NT2/D1 (cell line): ENCODE results near the gene SNW1.

Experiments used
- DNase-seq: peaks from one replicate; pipeline ENCODE4 v3.0.0-alpha.2; 2011; ENCODE audit warnings: low read depth, low spot score
- H3K27me3 ChIP-seq: 2 replicates; pipeline ENCODE4 v1.6.0; 2011; ENCODE audit warnings: mild to moderate bottlenecking; ENCODE audit not compliant: insufficient read length, insufficient read depth
- H3K36me3 ChIP-seq: 2 replicates; pipeline ENCODE4 v1.6.1; 2011; ENCODE audit warnings: mild to moderate bottlenecking, low read length, mixed read lengths; ENCODE audit not compliant: insufficient read depth, insufficient read length
- H3K4me1 ChIP-seq: 2 replicates; pipeline ENCODE4 v1.5.1; 2011; ENCODE audit not compliant: insufficient read depth, insufficient read length
- H3K4me3 ChIP-seq: 2 replicates; pipeline ENCODE4 v1.5.1; 2011; ENCODE audit warnings: low read depth; ENCODE audit not compliant: insufficient read length
- H3K9ac ChIP-seq: 2 replicates; pipeline ENCODE4 v1.6.0; 2011; ENCODE audit warnings: low read depth; ENCODE audit not compliant: insufficient read length
- H3K9me3 ChIP-seq: 2 replicates; pipeline ENCODE4 v1.5.1; 2011; ENCODE audit warnings: mild to moderate bottlenecking, low read length; ENCODE audit not compliant: insufficient read depth
- SUZ12 ChIP-seq: IDR thresholded peaks from 2 replicates; pipeline ENCODE4 v1.6.1; 2011; ENCODE audit not compliant: insufficient read length, insufficient read depth; ENCODE audit errors: extremely low read depth
- YY1 ChIP-seq: IDR thresholded peaks from 2 replicates; pipeline ENCODE4 v1.6.1; 2011; ENCODE audit not compliant: insufficient read length, insufficient read depth
- ZNF274 ChIP-seq: IDR thresholded peaks from 2 replicates; pipeline ENCODE4 v1.6.1; 2011; ENCODE audit warnings: mild to moderate bottlenecking, low read depth, low read length

The SNW1 gene

GRCh38 chr14:77741438-77741837, 19.5 kb downstream of the SNW1 start:
- H3K36me3 ChIP-seq, result peaks cover 45% of the 10 kb centered on the region
- no peaks in the 10 kb centered on the region for H3K27me3 ChIP-seq

GRCh38 chr14:77738559-77739250, 22.3 kb downstream of the SNW1 start:
- Histone ChIP-seq H3K9me3 (no peaks in the 10 kb centered on the region), H3K36me3 (peaks cover 61% of the 10 kb centered on the region), H3K4me1 (no peaks in the 10 kb centered on the region), H3K27me3 (no peaks in the 10 kb centered on the region), H3K4me3 (no peak overlapping the region), H3K9ac (no peak overlapping the region)
- DNase-seq, result no peak
- TF ChIP-seq SUZ12 (no peak), ZNF274 (no peak), YY1 (no peak)

More at GRCh38 chr14:77741438-77741837, 19.5 kb downstream of the SNW1 start:
- H3K4me3 ChIP-seq, result no peak overlapping the region
- H3K9ac ChIP-seq, result no peak overlapping the region
- DNase-seq, result no peak
- TF ChIP-seq ZNF274 (no peak), SUZ12 (no peak), YY1 (no peak)
- H3K4me1 ChIP-seq, result no peaks in the 10 kb centered on the region
- no peaks in the 10 kb centered on the region for H3K9me3 ChIP-seq

GRCh38 chr14:77730976-77731497, 29.9 kb downstream of the SNW1 start:
- DNase-seq, result no peak
- no peaks in the 10 kb centered on the region for H3K4me1 ChIP-seq
- no peaks in the 10 kb centered on the region for H3K9me3 ChIP-seq
- H3K9ac ChIP-seq, result no peak overlapping the region
- TF ChIP-seq YY1 (no peak), ZNF274 (no peak), SUZ12 (no peak)
- no peaks in the 10 kb centered on the region for H3K27me3 ChIP-seq
- peaks cover 82% of the 10 kb centered on the region for H3K36me3 ChIP-seq
- no peak overlapping the region for H3K4me3 ChIP-seq

GRCh38 chr14:77722301-77722700, 38.7 kb downstream of the SNW1 start:
- Histone ChIP-seq H3K36me3 (peaks cover 64% of the 10 kb centered on the region), H3K9me3 (no peaks in the 10 kb centered on the region), H3K4me3 (no peak overlapping the region), H3K9ac (no peak overlapping the region), H3K4me1 (no peaks in the 10 kb centered on the region), H3K27me3 (no peaks in the 10 kb centered on the region)
- no peak for DNase-seq
- no peak for TF ChIP-seq ZNF274

- Histone ChIP-seq H3K27me3 (no peaks in the 10 kb centered on the region), H3K4me3 (no peak overlapping the region), H3K4me1 (no peaks in the 10 kb centered on the region), H3K36me3 (peaks cover 66% of the 10 kb centered on the region), H3K9me3 (no peaks in the 10 kb centered on the region), H3K9ac (no peak overlapping the region)
- DNase-seq, result no peak
- TF ChIP-seq SUZ12, result no peak
- no peak for TF ChIP-seq YY1
- no peak for TF ChIP-seq ZNF274
These were observed 39.5 kb downstream of the SNW1 start for GRCh38 chr14:77721437-77721836.

- TF ChIP-seq YY1 (no peak), SUZ12 (no peak), ZNF274 (no peak)
- peaks cover 66% of the 10 kb centered on the region for H3K36me3 ChIP-seq
- H3K4me3 ChIP-seq, result no peak overlapping the region
These were observed 43.2 kb downstream of the SNW1 start for GRCh38 chr14:77717608-77718305.

GRCh38 chr14:77714926-77715325, 46.0 kb downstream of the SNW1 start:
- no peak for TF ChIP-seq YY1
- TF ChIP-seq ZNF274, result no peak
- peaks cover 77% of the 10 kb centered on the region for H3K36me3 ChIP-seq
- H3K4me1 ChIP-seq, result no peaks in the 10 kb centered on the region
- no peaks in the 10 kb centered on the region for H3K27me3 ChIP-seq
- H3K9me3 ChIP-seq, result no peaks in the 10 kb centered on the region
- no peak for DNase-seq
- no peak overlapping the region for H3K9ac ChIP-seq
- no peak overlapping the region for H3K4me3 ChIP-seq

More at GRCh38 chr14:77717608-77718305, 43.2 kb downstream of the SNW1 start:
- H3K9me3 ChIP-seq, result no peaks in the 10 kb centered on the region
- H3K27me3 ChIP-seq, result no peaks in the 10 kb centered on the region
- H3K9ac ChIP-seq, result no peak overlapping the region
- no peaks in the 10 kb centered on the region for H3K4me1 ChIP-seq
- DNase-seq, result no peak

GRCh38 chr14:77710364-77710763, 50.6 kb downstream of the SNW1 start:
- Histone ChIP-seq H3K9ac (no peak overlapping the region), H3K9me3 (no peaks in the 10 kb centered on the region), H3K27me3 (no peaks in the 10 kb centered on the region), H3K4me1 (no peaks in the 10 kb centered on the region), H3K4me3 (no peak overlapping the region), H3K36me3 (peaks cover 52% of the 10 kb centered on the region)
- no peak for TF ChIP-seq YY1
- no peak for TF ChIP-seq SUZ12
- no peak for TF ChIP-seq ZNF274
- DNase-seq, result no peak
